ENCODE results near the gene DRD3. TPM values are rescaled to one million over a fixed set of nuclear protein-coding genes. Genes with fewer than 3 reads are reported as not detected.

The DRD3 gene
- total and polyA plus RNA-seq, 2 donors (not counting 3 experiments of a cell fraction or from before 2014, with no cell fraction given) = not detected

DNA sequence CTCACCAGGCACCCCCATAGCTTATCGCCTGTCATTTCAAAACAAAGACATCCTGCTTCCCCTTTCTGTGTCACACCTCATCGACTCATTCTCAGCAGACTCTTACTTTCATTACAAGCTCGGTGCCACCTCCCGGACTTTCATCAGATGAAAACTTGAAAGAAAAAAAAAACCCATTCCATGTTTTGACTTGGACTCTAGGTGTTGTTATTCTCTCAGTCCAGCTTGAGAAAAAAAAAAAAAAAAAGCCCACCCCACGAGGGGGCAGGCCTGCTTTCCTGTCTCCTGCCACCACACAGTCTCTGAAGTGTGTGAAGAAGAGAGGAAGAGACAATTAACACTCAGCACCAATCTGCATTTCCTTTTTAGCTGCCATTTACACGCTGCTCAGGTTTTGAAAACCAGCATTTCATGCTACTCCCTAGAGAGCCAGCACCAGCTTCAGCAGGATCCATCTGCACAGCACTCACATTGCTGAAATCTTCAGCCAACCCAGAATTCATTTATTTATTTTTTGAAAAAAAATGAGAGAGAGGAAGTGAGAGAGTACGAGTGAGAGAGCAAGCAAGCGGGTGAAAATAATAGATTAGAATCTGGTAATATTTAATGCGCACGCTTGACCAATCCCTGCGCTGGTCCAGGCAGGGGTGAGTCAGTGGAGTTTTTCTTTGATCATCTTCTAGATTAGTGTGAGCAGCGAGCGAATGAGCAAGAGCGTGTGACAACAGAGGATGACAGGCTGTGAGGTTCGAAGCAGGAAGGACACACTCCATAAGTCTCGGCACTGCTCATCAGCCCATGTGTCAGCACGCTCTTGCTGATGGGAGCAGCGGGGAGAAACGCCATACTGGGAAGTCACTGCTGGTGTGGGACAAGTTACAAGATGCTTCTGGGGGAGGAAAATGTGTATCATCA, 35.0 kb upstream of the DRD3 start:
- H3K27me3 ChIP-seq (ENCODE audit: control insufficient read depth in 2 of 2, insufficient read depth in 2 of 2, low read length in 2 of 2) = no peaks in the 10 kb centered on the region
- ChIA-PET CTCF (interaction anchor here (0.6 to 3.3 kb wide), 14 partner anchors 9 to 371 kb away, joined by 3 to 15 read pairs (median 3); partner anchors contain the start of gene DRD3), POLR2A (interaction anchor here (0.7 kb wide), 1 partner anchor 142 kb away, joined by 4 read pairs; no protein-coding TSS in a partner anchor)
- peak overlapping the region; percentile 35 for H2AFZ ChIP-seq (ENCODE audit: low read depth, low read length)
- H3K9me1 ChIP-seq (replicated peaks; ENCODE audit: control insufficient read depth, extremely low read depth, insufficient read depth, low read length) = no peaks in the 10 kb centered on the region
- no peaks in the 10 kb centered on the region for H3K79me2 ChIP-seq (ENCODE audit: control insufficient read depth, insufficient read depth, low read length)
- DNase-seq (ENCODE audit: low read depth, low spot score) (peak; percentile 82), FAIRE-seq (peak; percentile 97)
- intact Hi-C loops (cut with micrococcal nuclease) = loop anchor here (1.0 to 10.0 kb wide), 4 partner anchors 9 to 1441 kb away; no protein-coding TSS in a partner anchor
- H3K4me2 ChIP-seq (ENCODE audit: insufficient read depth, low read length) = peak overlapping the region; percentile 46
- H3K9ac ChIP-seq (replicated peaks; ENCODE audit: extremely low read depth, insufficient read depth, low read length) = peak overlapping the region; percentile 64
- dilution Hi-C loops (cut with MboI; ENCODE audit: extremely low pct_ligation_motif_present, low sequenced_read_pairs) = no loop called here
- no peaks in the 10 kb centered on the region for H4K20me1 ChIP-seq (replicated peaks; ENCODE audit: control insufficient read depth, extremely low read depth, insufficient read depth, low read length)
- H3K4me1 ChIP-seq (ENCODE audit: control insufficient read depth, extremely low read depth, insufficient read depth, low read length) = peaks cover 47% of the 10 kb centered on the region
- TSS peak; percentile 79 for BruUV-seq (replicated peaks)
- H3K27ac ChIP-seq (ENCODE audit: insufficient read depth, low read depth, low read length) = peak overlapping the region; percentile 70
- no peaks in the 10 kb centered on the region for H3K36me3 ChIP-seq (ENCODE audit: control insufficient read depth in 2 of 2, extremely low read depth in 1 of 2, insufficient read depth in 2 of 2, low read length in 2 of 2)
- H3K9me3 ChIP-seq (replicated peaks; ENCODE audit: control insufficient read depth, insufficient read depth, low read length) = no peaks in the 10 kb centered on the region
- TF ChIP-seq MAX (IDR thresholded peaks at IDR 0.05; ENCODE audit: insufficient read depth, insufficient read length) (no peak), GATA2 (IDR thresholded peaks at IDR 0.05; ENCODE audit: insufficient read depth, insufficient read length, low read depth, low read length) (peak; percentile 97), FOS (IDR thresholded peaks at IDR 0.05; ENCODE audit: borderline replicate concordance, insufficient read depth, low read length) (peak; percentile 81), JUN (IDR thresholded peaks at IDR 0.05; ENCODE audit: borderline replicate concordance, insufficient read depth, insufficient read length, low read depth) (peak; percentile 25), MYC (IDR thresholded peaks at IDR 0.05; ENCODE audit: low read depth, low read length) (no peak), EZH2 (IDR thresholded peaks at IDR 0.05; ENCODE audit: borderline replicate concordance, low read depth, low read length, severe bottlenecking) (no peak), CTCF (IDR thresholded peaks at IDR 0.05; ENCODE audit: extremely low read depth in 1 of 2, insufficient read depth in 1 of 2, low read depth in 1 of 2, low read length in 2 of 2) (no peak), POLR2AphosphoS5 (IDR thresholded peaks at IDR 0.05; ENCODE audit: insufficient read depth, low read depth, low read length) (peak; percentile 49), POLR2A (IDR thresholded peaks at IDR 0.05; ENCODE audit: low read depth, low read length) (no peak)
- H3K4me3 ChIP-seq (replicated peaks in 1 of 3; ENCODE audit: insufficient read depth in 1 of 3, low read depth in 1 of 3, low read length in 3 of 3) = peak overlapping the region in 2 of 3 experiments; percentile 27 to 29
